Gastrocnemius medialis (tissue), 4 donors: ENCODE data around the gene SORBS1. TPM values are rescaled to one million over a fixed set of nuclear protein-coding genes. Genes with fewer than 3 reads are reported as not detected.

Experiments used
- ATAC-seq, 2 donors: fragments of 150-250 bp; one replicate each; pipeline ENCODE4 v1.9.1; 2016
- DNase-seq, 2 donors: peaks; one replicate each; pipeline ENCODE4 v3.0.0-alpha.2; 2019
- H3K27ac ChIP-seq, 4 donors: fragments of 200-600 bp; sonication (generic); 1 replicate in 1 of 4; 2 replicates in 3 of 4; pipeline ENCODE4 v1.5.1; 2016 to 2018; ENCODE audit warnings: mild to moderate bottlenecking in 2 of 4, moderate library complexity in 1 of 4
- H3K27me3 ChIP-seq, 3 donors: fragments of 200-600 bp; sonication (generic) in 2 of 3; 1 replicate in 1 of 3; 2 replicates in 2 of 3; pipeline versions ENCODE4 v1.5.1 to v1.6.0; 2016 to 2019; ENCODE audit warnings: mild to moderate bottlenecking in 1 of 3, moderate library complexity in 1 of 3
- H3K36me3 ChIP-seq, 2 donors: fragments of 200-600 bp; sonication (generic) in 1 of 2; one replicate each; pipeline ENCODE4 v1.5.1; 2017 to 2018
- H3K4me1 ChIP-seq, 2 donors: fragments of 200-600 bp; sonication (generic) in 1 of 2; one replicate each; pipeline ENCODE4 v1.5.1; 2016 to 2017; ENCODE audit warnings: mild to moderate bottlenecking in 2 of 2
- H3K4me3 ChIP-seq, 4 donors: fragments of 200-600 bp; sonication (generic) in 3 of 4; 1 replicate in 1 of 4; 2 replicates in 3 of 4; pipeline ENCODE4 v1.5.1; 2016 to 2019; ENCODE audit warnings: mild to moderate bottlenecking in 2 of 4
- H3K9me3 ChIP-seq, 3 donors: fragments of 200-600 bp; sonication (generic) in 2 of 3; 1 replicate in 1 of 3; 2 replicates in 2 of 3; pipeline ENCODE4 v1.5.1; 2016 to 2019
- POLR2A ChIP-seq, 2 donors: fragments of 450-650 bp; IDR thresholded peaks; one replicate each; pipeline ENCODE4 v1.6.1; 2017; ENCODE audit warnings: antibody characterized with exemption in 2 of 2, mild to moderate bottlenecking in 2 of 2, moderate library complexity in 2 of 2
- in situ Hi-C, 4 donors: fragments of 200-750 bp; cut with MboI; loops; one replicate each; pipeline versions ENCODE4 v1.15.0 to v1.8.0; 2017; ENCODE audit warnings: low sequenced_read_pairs in 4 of 4
- intact Hi-C: fragments of 100-400 bp; cut with DNase I; formaldehyde crosslinking; loops from one replicate; pipeline ENCODE4 v1.15.1; 2023; ENCODE audit warnings: low total_unique reads
- total RNA-seq, 4 donors: library from RNA; depleted of rRNA; stranded (reverse); fragments of >200 nt; gene quantifications; one replicate each; pipeline versions ENCODE4 v1.1.0 to v1.2.3, GENCODE V29; 2016
- TF ChIP-seq, protein P1 (sequence below), 5 experiments: fragments of 450-650 bp in 3 of 5; fragments of 200-600 bp in 2 of 5; sonication (generic) in 2 of 5; IDR thresholded peaks in 4 of 5; conservative IDR thresholded peaks in 1 of 5; 1 replicate in 4 of 5; 2 replicates in 1 of 5; pipeline ENCODE4 v1.5.1; 2016 to 2019; ENCODE audit warnings: antibody characterized with exemption in 5 of 5, mild to moderate bottlenecking in 3 of 5, moderate library complexity in 3 of 5

The SORBS1 gene
- total RNA-seq, 4 donors from 2014 or later = 146 to 331 (median 186) TPM

DNA sequence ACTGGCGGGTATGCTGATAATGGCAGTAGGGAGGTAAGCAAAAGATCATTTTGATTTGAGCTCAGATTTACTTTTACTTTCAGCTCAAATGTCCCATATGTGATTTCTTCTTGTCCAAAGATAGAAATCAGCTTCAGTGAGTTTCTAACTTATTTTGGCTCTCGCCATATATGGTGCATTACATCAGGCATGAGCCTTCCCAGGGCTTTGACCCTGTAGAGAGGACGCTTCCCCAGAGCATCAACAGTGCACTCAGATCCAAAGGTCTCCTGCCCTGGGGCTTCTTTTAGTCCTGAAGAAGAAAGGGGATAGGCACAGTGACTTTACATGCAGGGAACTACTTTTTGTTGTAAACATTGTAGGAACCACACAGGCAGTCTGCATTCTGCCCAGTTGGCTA lies 141.8 kb downstream of the SORBS1 start:
- TF ChIP-seq, protein P1, sequence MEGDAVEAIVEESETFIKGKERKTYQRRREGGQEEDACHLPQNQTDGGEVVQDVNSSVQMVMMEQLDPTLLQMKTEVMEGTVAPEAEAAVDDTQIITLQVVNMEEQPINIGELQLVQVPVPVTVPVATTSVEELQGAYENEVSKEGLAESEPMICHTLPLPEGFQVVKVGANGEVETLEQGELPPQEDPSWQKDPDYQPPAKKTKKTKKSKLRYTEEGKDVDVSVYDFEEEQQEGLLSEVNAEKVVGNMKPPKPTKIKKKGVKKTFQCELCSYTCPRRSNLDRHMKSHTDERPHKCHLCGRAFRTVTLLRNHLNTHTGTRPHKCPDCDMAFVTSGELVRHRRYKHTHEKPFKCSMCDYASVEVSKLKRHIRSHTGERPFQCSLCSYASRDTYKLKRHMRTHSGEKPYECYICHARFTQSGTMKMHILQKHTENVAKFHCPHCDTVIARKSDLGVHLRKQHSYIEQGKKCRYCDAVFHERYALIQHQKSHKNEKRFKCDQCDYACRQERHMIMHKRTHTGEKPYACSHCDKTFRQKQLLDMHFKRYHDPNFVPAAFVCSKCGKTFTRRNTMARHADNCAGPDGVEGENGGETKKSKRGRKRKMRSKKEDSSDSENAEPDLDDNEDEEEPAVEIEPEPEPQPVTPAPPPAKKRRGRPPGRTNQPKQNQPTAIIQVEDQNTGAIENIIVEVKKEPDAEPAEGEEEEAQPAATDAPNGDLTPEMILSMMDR (IDR thresholded peaks at IDR 0.05 in 4 of 5, conservative IDR thresholded peaks at IDR 0.05 in 1 of 5) = no peak
- TF ChIP-seq POLR2A (IDR thresholded peaks at IDR 0.05) = no peak
- ATAC-seq = no peak
- Histone ChIP-seq H3K27me3 (no peaks in the 10 kb centered on the region), H3K4me1 (peaks cover 17 to 19% of the 10 kb centered on the region in 2 donors), H3K27ac (peak overlapping the region; percentile 91 to 98 (median 97)), H3K9me3 (no peaks in the 10 kb centered on the region), H3K4me3 (no peak overlapping the region), H3K36me3 (peaks cover 0 to 41% of the 10 kb centered on the region in 2 donors)
- in situ Hi-C loops (no loop called here), intact Hi-C loops (loop anchor here (5.0 kb wide), 1 partner anchor 98 kb away; no protein-coding TSS in a partner anchor)
- DNase-seq = no peak

DNA sequence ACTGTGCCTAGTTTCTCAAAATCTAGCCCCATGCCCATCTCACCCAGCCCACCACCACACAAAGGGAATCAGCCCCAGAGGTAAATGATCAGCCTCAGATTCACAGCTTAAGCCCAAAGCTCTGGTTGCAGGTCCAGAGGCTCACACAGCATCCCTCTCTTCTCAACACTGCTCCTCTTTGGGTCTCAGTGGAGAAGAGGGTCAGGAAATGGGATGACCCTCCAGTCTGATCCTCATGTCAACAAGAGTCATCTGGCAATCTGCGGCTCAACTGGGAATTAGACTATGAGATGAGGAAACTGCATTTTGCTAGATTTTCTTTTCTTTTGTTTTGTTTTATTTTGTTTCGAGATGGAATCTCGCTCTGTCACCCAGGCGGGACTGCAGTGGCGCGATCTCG lies 144.2 kb downstream of the SORBS1 start:
- Histone ChIP-seq H3K4me1 (peaks cover 31 to 36% of the 10 kb centered on the region in 2 donors), H3K9me3 (no peaks in the 10 kb centered on the region), H3K4me3 (no peak overlapping the region), H3K27ac (peak overlapping the region; percentile 91 to 98 (median 97)), H3K27me3 (no peaks in the 10 kb centered on the region), H3K36me3 (peaks cover 0 to 26% of the 10 kb centered on the region in 2 donors)
- no peak for ATAC-seq
- in situ Hi-C loops (no loop called here), intact Hi-C loops (loop anchor here (5.0 kb wide), 1 partner anchor 100 kb away; no protein-coding TSS in a partner anchor)
- TF ChIP-seq, protein P1 (IDR thresholded peaks at IDR 0.05 in 4 of 5, conservative IDR thresholded peaks at IDR 0.05 in 1 of 5) = no peak
- no peak for TF ChIP-seq POLR2A (IDR thresholded peaks at IDR 0.05)
- no peak for DNase-seq

DNA sequence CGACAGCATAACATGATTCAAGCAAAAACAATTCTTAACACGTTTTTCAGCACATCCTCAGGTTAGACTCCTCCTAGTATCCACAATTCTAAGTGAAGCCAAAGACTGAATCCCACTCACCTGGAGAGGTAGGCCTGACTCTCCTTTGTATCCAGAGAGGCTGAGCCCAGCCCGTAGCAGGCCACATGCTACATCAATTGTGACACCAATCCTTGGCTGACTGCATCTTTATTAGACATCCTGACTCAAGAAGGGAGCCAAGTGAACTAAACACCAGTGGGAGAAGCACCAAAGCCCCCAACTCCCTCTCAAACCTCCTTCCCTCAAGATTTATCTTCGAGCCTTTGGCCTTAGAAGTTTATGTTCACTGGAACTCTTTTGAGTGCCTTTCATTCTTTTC lies 144.9 kb downstream of the SORBS1 start:
- peaks cover 0 to 19% of the 10 kb centered on the region in 2 donors for H3K36me3 ChIP-seq
- intact Hi-C loops (loop anchor here (5.0 kb wide), 1 partner anchor 101 kb away; no protein-coding TSS in a partner anchor), in situ Hi-C loops (no loop called here)
- no peak for TF ChIP-seq POLR2A (IDR thresholded peaks at IDR 0.05)
- TF ChIP-seq, protein P1 (IDR thresholded peaks at IDR 0.05 in 4 of 5, conservative IDR thresholded peaks at IDR 0.05 in 1 of 5) = no peak
- DNase-seq (peak in 1 of 2 donors; percentile 33), ATAC-seq (no peak)
- H3K4me3 ChIP-seq = peak overlapping the region in 2 of 4 donors; percentile 58 to 71
- peak overlapping the region; percentile 91 to 98 (median 97) for H3K27ac ChIP-seq
- no peaks in the 10 kb centered on the region for H3K9me3 ChIP-seq
- H3K4me1 ChIP-seq = peaks cover 38 to 42% of the 10 kb centered on the region in 2 donors
- no peaks in the 10 kb centered on the region for H3K27me3 ChIP-seq

DNA sequence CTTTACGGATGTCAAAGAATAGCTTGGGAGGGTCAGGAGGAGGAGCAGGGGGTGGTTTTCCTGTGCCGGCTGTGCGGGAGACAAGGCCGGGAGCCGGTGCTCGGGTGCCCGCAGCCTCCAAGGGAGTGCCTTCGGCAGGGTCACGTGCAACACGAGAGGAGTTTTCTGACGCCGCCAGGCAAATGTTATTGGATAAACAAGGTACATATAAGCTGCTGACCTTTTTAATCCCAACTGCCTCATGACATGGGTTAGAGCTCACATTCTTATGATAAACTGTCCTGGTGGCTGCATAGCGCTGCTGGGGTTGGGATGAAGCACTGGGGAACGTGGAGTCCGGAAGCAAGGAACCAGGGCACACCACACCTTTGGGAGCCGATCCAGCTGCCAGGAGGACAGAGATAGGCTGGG lies 145.5 kb downstream of the SORBS1 start:
- TF ChIP-seq, protein P1 (IDR thresholded peaks at IDR 0.05 in 4 of 5, conservative IDR thresholded peaks at IDR 0.05 in 1 of 5) = peak in 1 of 5 experiments; percentile 19
- peak; percentile 82 to 85 for TF ChIP-seq POLR2A (IDR thresholded peaks at IDR 0.05)
- DNase-seq (peak; percentile 80 to 88), ATAC-seq (peak; percentile 64 to 79)
- in situ Hi-C loops (no loop called here), intact Hi-C loops (loop anchor here (2.0 to 5.0 kb wide), 2 partner anchors 63 to 102 kb away; no protein-coding TSS in a partner anchor)
- H3K36me3 ChIP-seq = peaks cover 0 to 13% of the 10 kb centered on the region in 2 donors
- peaks cover 45 to 48% of the 10 kb centered on the region in 2 donors for H3K4me1 ChIP-seq
- H3K27me3 ChIP-seq = no peaks in the 10 kb centered on the region
- H3K27ac ChIP-seq = peak overlapping the region; percentile 91 to 98 (median 97)
- H3K4me3 ChIP-seq = peak overlapping the region; percentile 55 to 71 (median 62)
- H3K9me3 ChIP-seq = no peaks in the 10 kb centered on the region
